C4-2B (cell line): Measurements from ENCODE around the gene REXO1.

Experiments
- ZFX ChIP-seq: fragments of 450-650 bp; IDR thresholded peaks from 2 replicates; pipeline ENCODE4 v1.6.1; 2017
- TF ChIP-seq, protein P1 (sequence below): fragments of 450-650 bp; conservative IDR thresholded peaks from 2 replicates; pipeline ENCODE4 v1.5.1; 2017; ENCODE audit warnings: mild to moderate bottlenecking

DNA sequence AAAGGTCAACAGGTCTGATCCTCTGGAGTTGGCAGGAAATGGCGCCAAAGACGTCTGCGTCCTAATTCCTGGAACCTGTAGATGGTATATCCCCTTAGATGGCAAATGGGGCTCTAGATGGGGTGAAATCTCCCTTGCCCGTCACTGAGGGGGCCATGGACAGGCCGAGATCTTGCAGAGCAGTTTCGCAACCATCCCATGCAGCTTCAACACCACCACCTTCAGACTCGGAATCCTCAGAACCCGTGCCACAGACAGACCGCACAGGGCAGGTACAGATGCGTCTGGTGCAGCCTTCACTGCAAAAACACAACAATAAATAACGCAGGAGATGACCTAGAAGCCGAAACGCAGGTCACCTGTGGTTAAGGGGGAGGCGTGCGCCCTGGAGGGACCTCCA is 17.7 kb downstream of the REXO1 start:
- TF ChIP-seq, protein P1, sequence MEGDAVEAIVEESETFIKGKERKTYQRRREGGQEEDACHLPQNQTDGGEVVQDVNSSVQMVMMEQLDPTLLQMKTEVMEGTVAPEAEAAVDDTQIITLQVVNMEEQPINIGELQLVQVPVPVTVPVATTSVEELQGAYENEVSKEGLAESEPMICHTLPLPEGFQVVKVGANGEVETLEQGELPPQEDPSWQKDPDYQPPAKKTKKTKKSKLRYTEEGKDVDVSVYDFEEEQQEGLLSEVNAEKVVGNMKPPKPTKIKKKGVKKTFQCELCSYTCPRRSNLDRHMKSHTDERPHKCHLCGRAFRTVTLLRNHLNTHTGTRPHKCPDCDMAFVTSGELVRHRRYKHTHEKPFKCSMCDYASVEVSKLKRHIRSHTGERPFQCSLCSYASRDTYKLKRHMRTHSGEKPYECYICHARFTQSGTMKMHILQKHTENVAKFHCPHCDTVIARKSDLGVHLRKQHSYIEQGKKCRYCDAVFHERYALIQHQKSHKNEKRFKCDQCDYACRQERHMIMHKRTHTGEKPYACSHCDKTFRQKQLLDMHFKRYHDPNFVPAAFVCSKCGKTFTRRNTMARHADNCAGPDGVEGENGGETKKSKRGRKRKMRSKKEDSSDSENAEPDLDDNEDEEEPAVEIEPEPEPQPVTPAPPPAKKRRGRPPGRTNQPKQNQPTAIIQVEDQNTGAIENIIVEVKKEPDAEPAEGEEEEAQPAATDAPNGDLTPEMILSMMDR = no peak
- TF ChIP-seq ZFX = no peak
